ENCODE data around the gene ITPKB. TPM values are rescaled to one million over a fixed set of nuclear protein-coding genes. Genes with fewer than 3 reads are reported as not detected.

The ITPKB gene
- total RNA-seq, 2 donors from 2014 or later, result 26.9 to 28.4 TPM

- Histone ChIP-seq H3K36me3 (no peaks in the 10 kb centered on the region), H3K4me1 (ENCODE audit: control insufficient read depth in 1 of 2, low read depth in 2 of 2) (peaks cover 5 to 26% of the 10 kb centered on the region in 2 donors), H3K4me3 (no peak overlapping the region), H3K27me3 (replicated peaks; ENCODE audit: insufficient read depth) (no peaks in the 10 kb centered on the region), H3K9me3 (no peaks in the 10 kb centered on the region), H3K27ac (no peak overlapping the region)
- TF ChIP-seq CTCF (IDR thresholded peaks at IDR 0.05), result no peak
- no peak for ATAC-seq (ENCODE audit: insufficient number of reproducible peaks, low FRiP score, low read depth)
- no peak for DNase-seq (ENCODE audit: low spot score)
Measured at GRCh38 chr1:226628612-226629155, 110.4 kb downstream of the ITPKB start.

GRCh38 chr1:226627924-226628611 lies 111.0 kb downstream of the ITPKB start:
- no peak overlapping the region for H3K27ac ChIP-seq
- H3K27me3 ChIP-seq (replicated peaks; ENCODE audit: insufficient read depth), result no peaks in the 10 kb centered on the region
- H3K9me3 ChIP-seq, result no peaks in the 10 kb centered on the region
- H3K4me1 ChIP-seq (ENCODE audit: control insufficient read depth in 1 of 2, low read depth in 2 of 2), result peaks cover 3 to 20% of the 10 kb centered on the region in 2 donors
- no peak overlapping the region for H3K4me3 ChIP-seq
- no peak for TF ChIP-seq CTCF (IDR thresholded peaks at IDR 0.05)
- ATAC-seq (ENCODE audit: insufficient number of reproducible peaks, low FRiP score, low read depth) (no peak), DNase-seq (ENCODE audit: low spot score) (no peak)
- no peaks in the 10 kb centered on the region for H3K36me3 ChIP-seq

- no peaks in the 10 kb centered on the region for H3K9me3 ChIP-seq
- TF ChIP-seq CTCF (IDR thresholded peaks at IDR 0.05), result no peak
- H3K27ac ChIP-seq, result no peak overlapping the region
- no peak overlapping the region for H3K4me3 ChIP-seq
- H3K4me1 ChIP-seq (ENCODE audit: control insufficient read depth in 1 of 2, low read depth in 2 of 2), result peaks cover 3 to 14% of the 10 kb centered on the region in 2 donors
- no peak for ATAC-seq (ENCODE audit: insufficient number of reproducible peaks, low FRiP score, low read depth)
- no peak for DNase-seq (ENCODE audit: low spot score)
- no peaks in the 10 kb centered on the region for H3K36me3 ChIP-seq
- no peaks in the 10 kb centered on the region for H3K27me3 ChIP-seq (replicated peaks; ENCODE audit: insufficient read depth)
Measured at GRCh38 chr1:226627050-226627755, 111.9 kb downstream of the ITPKB start.

- Histone ChIP-seq H3K27ac (peak overlapping the region in 1 of 2 donors; percentile 18), H3K4me3 (peak overlapping the region; percentile 59), H3K9me3 (no peaks in the 10 kb centered on the region), H3K27me3 (replicated peaks; ENCODE audit: insufficient read depth) (no peaks in the 10 kb centered on the region), H3K36me3 (no peaks in the 10 kb centered on the region), H3K4me1 (ENCODE audit: control insufficient read depth in 1 of 2, low read depth in 2 of 2) (peaks cover 3 to 14% of the 10 kb centered on the region in 2 donors)
- TF ChIP-seq CTCF (IDR thresholded peaks at IDR 0.05), result peak; percentile 98
- DNase-seq (ENCODE audit: low spot score), result peak; percentile 56
- ATAC-seq (ENCODE audit: insufficient number of reproducible peaks, low FRiP score, low read depth), result peak; percentile 91
Measured at GRCh38 chr1:226626577-226626956, 112.5 kb downstream of the ITPKB start.

GRCh38 chr1:226625832-226626576 lies 113.1 kb downstream of the ITPKB start:
- ATAC-seq (ENCODE audit: insufficient number of reproducible peaks, low FRiP score, low read depth), result no peak
- H3K9me3 ChIP-seq, result no peaks in the 10 kb centered on the region

More at GRCh38 chr1:226625832-226626576, 113.1 kb downstream of the ITPKB start:
- Histone ChIP-seq H3K27me3 (replicated peaks; ENCODE audit: insufficient read depth) (no peaks in the 10 kb centered on the region), H3K4me3 (peak overlapping the region; percentile 59), H3K27ac (peak overlapping the region in 1 of 2 donors; percentile 18), H3K4me1 (ENCODE audit: control insufficient read depth in 1 of 2, low read depth in 2 of 2) (peaks cover 3 to 14% of the 10 kb centered on the region in 2 donors), H3K36me3 (no peaks in the 10 kb centered on the region)
- DNase-seq (ENCODE audit: low spot score), result no peak
- no peak for TF ChIP-seq CTCF (IDR thresholded peaks at IDR 0.05)

All from thoracic aorta (tissue), 2 donors.